HG02588 (cell line): ENCODE measurements around the gene TMEM184B.
A peak's percentile ranks its signal among the peaks of the same experiment; 100 is the strongest.

ENCODE experiments used
- ATAC-seq: cut with Tn5 transposase; IDR thresholded peaks from one replicate; pipeline ENCODE4 v1.9.1; 2021; ENCODE audit warnings: mild to moderate bottlenecking, moderate library complexity; ENCODE audit not compliant: unreplicated experiment

TMEM184B gene

GRCh38 chr22:38228326-38228872, 44.4 kb downstream of the TMEM184B start:
- no peak for ATAC-seq

DNA sequence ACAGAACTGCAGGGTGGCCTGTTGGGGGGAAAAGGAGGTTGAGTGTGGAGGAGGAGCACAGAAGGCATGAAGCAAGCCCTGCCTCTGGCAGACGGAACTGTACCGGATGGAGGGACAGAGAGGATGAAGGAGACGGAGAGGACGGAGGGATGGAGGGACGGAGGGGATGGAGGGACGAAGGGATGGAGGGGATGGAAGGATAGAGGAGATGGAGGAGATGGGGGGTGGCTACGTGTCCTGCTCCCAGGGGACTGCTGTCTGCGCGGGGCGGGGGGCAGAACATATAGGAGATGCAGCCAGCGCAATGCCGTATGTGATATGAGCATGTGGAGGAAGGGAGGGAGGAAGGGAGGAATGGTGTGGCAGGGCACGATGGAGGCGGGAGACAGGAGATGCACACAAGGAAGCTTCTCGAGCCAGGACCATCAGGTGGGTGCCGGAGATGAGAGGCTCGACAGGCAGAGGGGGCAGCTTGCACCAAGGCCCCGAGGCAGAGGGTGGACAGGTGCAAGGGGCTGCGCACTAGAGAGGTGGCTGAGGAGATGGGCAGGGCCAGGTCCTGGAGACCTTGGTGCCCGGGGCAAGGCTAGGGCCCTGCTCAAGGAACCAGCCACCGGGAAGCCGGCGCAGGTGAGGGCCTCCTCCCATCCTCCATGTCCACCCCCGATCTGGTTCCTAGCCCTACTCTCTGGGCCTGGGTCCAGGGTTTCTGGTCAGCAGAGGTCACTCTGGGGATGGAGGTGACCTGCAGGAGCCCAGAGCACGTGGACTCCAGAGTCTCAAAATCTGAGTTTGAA, 45.8 kb downstream of the TMEM184B start:
- no peak for ATAC-seq

- ATAC-seq, result no peak
These were observed 49.4 kb downstream of the TMEM184B start for GRCh38 chr22:38223289-38223960.

DNA sequence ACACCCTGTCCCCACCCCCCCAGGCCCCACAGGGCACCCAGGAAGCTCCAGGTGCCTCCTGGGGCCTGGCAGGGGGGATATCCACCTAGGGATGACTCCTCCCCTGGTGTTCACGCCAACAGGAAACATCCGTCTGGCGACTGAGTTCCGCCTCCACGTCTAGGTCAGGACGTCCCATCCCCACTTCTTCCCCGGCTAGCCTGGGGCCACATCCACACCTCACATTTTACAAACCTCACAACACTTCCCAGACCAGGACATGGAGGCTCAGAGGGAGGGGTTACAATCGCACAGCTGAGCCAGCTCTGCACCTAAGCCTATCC, 50.1 kb downstream of the TMEM184B start:
- no peak for ATAC-seq

DNA sequence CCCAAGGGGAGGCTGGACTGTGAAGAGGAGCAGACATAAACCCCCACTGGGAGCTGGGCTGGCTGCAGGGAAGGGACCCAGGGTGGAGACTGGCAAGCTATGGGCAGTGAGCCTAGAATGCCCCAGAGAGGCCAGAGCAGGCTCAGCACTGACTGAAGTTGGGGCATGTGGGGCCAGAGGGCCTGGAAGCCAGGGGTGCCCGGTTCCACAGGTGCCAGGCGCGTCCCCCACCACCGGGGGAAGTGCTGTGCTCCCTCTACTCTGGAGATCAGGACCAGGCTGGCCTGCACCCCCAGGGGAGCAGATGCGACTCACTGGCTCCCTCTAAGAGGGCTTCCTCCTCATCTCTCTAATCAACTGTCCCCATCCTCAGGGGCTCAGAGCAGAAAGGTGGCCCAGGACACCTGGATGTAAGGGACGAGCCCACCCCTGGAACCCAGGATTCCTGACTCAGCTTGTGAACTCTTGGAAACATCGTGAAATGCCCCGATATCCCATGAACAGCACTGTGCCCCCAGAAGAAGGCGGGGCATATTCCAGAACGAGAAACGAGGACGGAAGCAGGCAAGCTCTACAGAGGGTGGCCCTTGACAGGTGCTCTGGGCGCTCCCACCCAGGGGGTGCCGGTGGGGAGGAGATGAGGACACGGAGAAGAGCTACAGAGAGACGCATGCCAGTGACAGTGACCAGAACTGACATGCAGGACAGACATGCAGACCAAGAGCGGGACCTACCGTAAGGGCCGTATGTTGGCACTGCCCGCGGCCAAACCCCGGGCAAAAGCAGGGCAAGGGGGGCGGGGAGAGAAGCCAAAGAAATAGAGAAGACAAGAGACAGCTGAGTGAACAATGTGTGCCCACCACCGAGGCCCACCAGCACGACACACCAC, 50.7 kb downstream of the TMEM184B start:
- ATAC-seq, result no peak

- ATAC-seq, result no peak
These were observed 51.4 kb downstream of the TMEM184B start for GRCh38 chr22:38221407-38221806.

- ATAC-seq, result no peak
These were observed 52.0 kb downstream of the TMEM184B start for GRCh38 chr22:38220653-38221386.

- ATAC-seq, result no peak
These were observed 52.6 kb downstream of the TMEM184B start for GRCh38 chr22:38220163-38220562.

- ATAC-seq, result no peak
These were observed 53.2 kb downstream of the TMEM184B start for GRCh38 chr22:38219632-38220031.

DNA sequence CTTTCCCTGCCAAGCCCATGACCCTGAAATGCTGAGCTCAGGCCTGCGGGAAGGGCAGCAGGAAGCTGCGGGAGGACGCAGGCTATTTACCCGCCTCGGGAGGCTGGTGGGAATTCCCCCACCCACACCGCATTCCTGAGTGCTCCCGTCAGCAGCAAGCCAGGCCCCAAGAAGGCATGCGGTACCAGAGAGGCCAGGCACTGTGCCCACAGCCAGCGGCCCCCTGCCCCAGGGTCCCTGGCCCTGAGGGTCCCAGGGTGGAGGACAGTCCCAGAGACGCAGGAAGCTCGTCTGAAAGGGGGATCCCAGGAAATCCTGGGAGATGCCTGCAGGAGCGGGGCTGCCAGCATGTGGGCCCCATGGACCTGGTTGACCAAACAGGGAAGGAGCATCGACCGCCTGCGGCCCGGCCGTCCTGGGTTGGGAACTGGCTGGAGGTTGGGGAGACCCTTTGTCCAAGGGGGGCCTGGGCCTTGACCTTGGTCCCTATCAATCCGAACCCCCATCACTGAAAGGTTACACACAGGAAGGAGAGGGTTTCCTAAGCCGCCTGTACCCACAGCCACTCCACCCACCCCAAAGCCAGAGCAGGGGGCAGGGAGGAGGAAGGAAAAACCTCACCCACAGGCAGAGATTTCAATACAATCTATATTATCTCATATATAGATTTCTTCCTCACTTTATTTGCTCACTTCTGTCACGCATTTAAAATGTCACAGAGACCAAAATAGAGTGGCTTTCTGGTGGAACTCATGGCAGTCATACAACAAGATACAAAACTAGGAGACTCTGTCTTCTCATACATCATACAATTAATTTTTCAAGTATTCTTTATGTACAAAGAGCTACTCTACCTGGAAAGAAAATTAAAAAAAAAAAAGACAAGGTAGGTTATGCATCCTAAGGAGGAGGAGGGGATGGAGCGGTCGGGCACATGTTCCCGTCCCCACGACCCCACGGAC, 53.9 kb downstream of the TMEM184B start:
- no peak for ATAC-seq

GRCh38 chr22:38215156-38216038, 57.4 kb downstream of the TMEM184B start:
- ATAC-seq, result no peak

- ATAC-seq, result peak; percentile 42
These were observed 58.3 kb downstream of the TMEM184B start for GRCh38 chr22:38214302-38215056.

DNA sequence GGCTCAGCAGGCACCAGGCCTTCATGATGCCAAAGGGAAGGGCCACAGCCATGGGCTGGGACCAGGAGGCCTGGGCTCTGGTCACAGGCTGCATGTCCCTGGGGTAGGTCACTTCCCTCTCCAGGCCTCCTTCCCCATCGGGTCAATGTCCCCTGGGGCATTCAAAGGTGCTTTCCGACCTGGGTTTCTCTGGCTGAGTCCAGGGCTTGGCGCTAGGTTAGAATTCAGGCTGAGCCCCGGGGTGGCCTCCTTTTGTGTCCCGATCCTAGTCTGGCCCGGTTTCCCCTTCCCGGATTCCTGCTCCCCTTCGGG, 58.9 kb downstream of the TMEM184B start:
- no peak for ATAC-seq

- no peak for ATAC-seq
These were observed 59.4 kb downstream of the TMEM184B start for GRCh38 chr22:38213319-38213989.

GRCh38 chr22:38212442-38212841, 60.4 kb downstream of the TMEM184B start:
- no peak for ATAC-seq

- ATAC-seq, result no peak
These were observed 61.3 kb downstream of the TMEM184B start for GRCh38 chr22:38211556-38211955.

DNA sequence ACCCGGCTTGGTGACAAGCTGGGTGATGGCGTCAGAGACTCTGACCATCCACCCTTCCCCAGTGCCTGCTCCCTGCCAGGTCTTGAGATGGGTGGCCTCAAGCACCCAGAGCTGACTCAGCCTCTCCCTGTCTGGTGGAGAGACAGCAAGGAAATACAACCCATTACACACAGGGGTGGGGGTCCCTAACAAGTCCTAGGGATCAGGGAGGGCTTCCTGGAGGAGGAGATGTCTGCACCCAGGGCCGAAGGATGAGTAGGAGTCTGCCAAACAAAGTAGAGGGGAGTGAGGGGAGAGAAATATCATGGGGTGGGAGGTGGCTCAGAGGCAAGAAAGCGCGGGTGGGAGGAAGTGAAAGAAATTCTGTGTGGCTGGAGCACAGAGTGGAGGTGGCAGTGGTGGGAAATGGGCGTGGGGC, 64.2 kb downstream of the TMEM184B start:
- ATAC-seq, result no peak
